ENCODE data around the gene KLHL29.

The KLHL29 gene

GRCh38 chr2:23617811-23618215 is 232.8 kb downstream of the KLHL29 start:
- Histone ChIP-seq H3K27me3 (ENCODE audit: control insufficient read depth, insufficient read depth, low read length) (no peaks in the 10 kb centered on the region), H3K4me1 (ENCODE audit: control insufficient read depth, insufficient read depth, low read length) (peaks cover 2% of the 10 kb centered on the region), H3K4me3 (ENCODE audit: low read depth, low read length) (no peak overlapping the region), H3K9me3 (ENCODE audit: control insufficient read depth, insufficient read depth, low read length) (no peaks in the 10 kb centered on the region), H3K9ac (ENCODE audit: low read depth, low read length) (no peak overlapping the region), H3K36me3 (ENCODE audit: control insufficient read depth, insufficient read depth, low read length) (no peaks in the 10 kb centered on the region)

DNA sequence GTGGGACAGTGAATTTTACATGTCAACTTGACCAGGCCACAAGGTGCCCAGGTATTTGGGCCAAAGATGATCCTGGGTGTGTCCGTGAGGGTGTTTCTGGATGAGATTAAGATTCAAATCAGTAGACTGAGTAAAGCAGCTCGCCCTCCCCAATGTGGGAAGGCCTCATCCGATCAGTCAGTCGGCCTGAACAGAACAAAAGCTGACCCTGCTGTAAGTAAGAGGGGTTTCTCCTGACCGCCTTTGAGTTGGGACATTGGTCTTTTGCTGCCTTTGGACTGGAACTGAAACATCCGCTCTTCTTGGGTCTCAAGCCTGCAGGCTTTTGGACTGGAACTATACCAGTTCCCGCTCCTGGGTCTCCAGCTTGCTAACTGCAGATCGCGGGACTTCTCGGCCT is 233.3 kb downstream of the KLHL29 start:
- Histone ChIP-seq H3K4me3 (ENCODE audit: low read depth, low read length) (no peak overlapping the region), H3K4me1 (ENCODE audit: control insufficient read depth, insufficient read depth, low read length) (peaks cover 2% of the 10 kb centered on the region), H3K9ac (ENCODE audit: low read depth, low read length) (no peak overlapping the region), H3K27me3 (ENCODE audit: control insufficient read depth, insufficient read depth, low read length) (no peaks in the 10 kb centered on the region), H3K36me3 (ENCODE audit: control insufficient read depth, insufficient read depth, low read length) (no peaks in the 10 kb centered on the region), H3K9me3 (ENCODE audit: control insufficient read depth, insufficient read depth, low read length) (no peaks in the 10 kb centered on the region)

- no peaks in the 10 kb centered on the region for H3K9me3 ChIP-seq (ENCODE audit: control insufficient read depth, insufficient read depth, low read length)
- peaks cover 2% of the 10 kb centered on the region for H3K4me1 ChIP-seq (ENCODE audit: control insufficient read depth, insufficient read depth, low read length)
- no peak overlapping the region for H3K4me3 ChIP-seq (ENCODE audit: low read depth, low read length)
- H3K36me3 ChIP-seq (ENCODE audit: control insufficient read depth, insufficient read depth, low read length) = no peaks in the 10 kb centered on the region
- H3K27me3 ChIP-seq (ENCODE audit: control insufficient read depth, insufficient read depth, low read length) = no peaks in the 10 kb centered on the region
- no peak overlapping the region for H3K9ac ChIP-seq (ENCODE audit: low read depth, low read length)
Observed at GRCh38 chr2:23618794-23619530, 234.0 kb downstream of the KLHL29 start.

GRCh38 chr2:23619941-23620340 is 235.0 kb downstream of the KLHL29 start:
- no peaks in the 10 kb centered on the region for H3K27me3 ChIP-seq (ENCODE audit: control insufficient read depth, insufficient read depth, low read length)
- no peaks in the 10 kb centered on the region for H3K36me3 ChIP-seq (ENCODE audit: control insufficient read depth, insufficient read depth, low read length)
- H3K9me3 ChIP-seq (ENCODE audit: control insufficient read depth, insufficient read depth, low read length) = no peaks in the 10 kb centered on the region
- no peak overlapping the region for H3K9ac ChIP-seq (ENCODE audit: low read depth, low read length)
- no peaks in the 10 kb centered on the region for H3K4me1 ChIP-seq (ENCODE audit: control insufficient read depth, insufficient read depth, low read length)
- H3K4me3 ChIP-seq (ENCODE audit: low read depth, low read length) = no peak overlapping the region

DNA sequence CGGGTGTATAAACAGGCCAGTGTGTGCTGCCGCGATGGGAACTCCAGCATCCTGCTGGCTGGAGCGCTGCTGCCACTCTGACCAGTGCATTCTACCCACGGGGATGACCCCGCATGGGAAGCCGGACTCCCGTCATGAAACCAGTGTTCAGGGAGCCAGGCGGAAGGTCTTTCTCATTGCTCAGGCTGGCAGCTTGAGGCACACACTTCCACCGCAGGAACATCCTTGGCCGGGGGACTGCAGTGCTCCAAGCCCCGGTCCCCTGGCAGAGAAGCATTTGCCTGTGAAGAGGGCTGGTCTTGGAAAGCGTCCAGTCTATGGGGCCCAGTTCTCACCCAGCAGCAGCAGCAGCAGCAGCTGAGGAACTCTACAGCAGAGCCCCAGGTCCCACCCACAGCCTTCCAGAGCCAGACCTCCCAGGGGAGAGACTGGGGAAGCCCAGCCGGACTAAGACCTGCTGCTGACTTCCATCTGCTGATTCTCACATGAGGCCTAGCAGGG is 235.9 kb downstream of the KLHL29 start:
- no peaks in the 10 kb centered on the region for H3K36me3 ChIP-seq (ENCODE audit: control insufficient read depth, insufficient read depth, low read length)
- no peaks in the 10 kb centered on the region for H3K4me1 ChIP-seq (ENCODE audit: control insufficient read depth, insufficient read depth, low read length)
- no peak overlapping the region for H3K4me3 ChIP-seq (ENCODE audit: low read depth, low read length)
- no peaks in the 10 kb centered on the region for H3K27me3 ChIP-seq (ENCODE audit: control insufficient read depth, insufficient read depth, low read length)
- no peaks in the 10 kb centered on the region for H3K9me3 ChIP-seq (ENCODE audit: control insufficient read depth, insufficient read depth, low read length)
- no peak overlapping the region for H3K9ac ChIP-seq (ENCODE audit: low read depth, low read length)

DNA sequence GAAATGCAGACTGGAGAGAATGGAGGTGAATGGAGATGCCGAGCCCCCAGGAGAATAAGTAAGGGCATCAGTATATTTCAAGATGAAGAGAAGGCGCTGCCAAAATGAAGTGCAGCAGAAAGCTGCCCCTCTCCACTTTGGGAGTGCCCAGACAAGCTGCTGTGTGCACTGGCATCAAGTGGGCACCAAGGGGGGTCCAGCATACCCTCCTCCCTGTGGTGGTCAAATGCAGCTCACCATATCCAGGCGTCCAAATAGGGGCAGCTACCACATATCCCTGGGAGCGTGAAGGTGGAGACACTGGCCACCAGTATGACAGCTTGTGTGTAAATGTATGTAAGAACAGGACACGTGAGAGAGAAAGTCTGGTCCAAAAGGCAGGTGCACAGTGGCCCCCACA is 236.6 kb downstream of the KLHL29 start:
- Histone ChIP-seq H3K9me3 (ENCODE audit: control insufficient read depth, insufficient read depth, low read length) (no peaks in the 10 kb centered on the region), H3K4me1 (ENCODE audit: control insufficient read depth, insufficient read depth, low read length) (no peaks in the 10 kb centered on the region), H3K4me3 (ENCODE audit: low read depth, low read length) (no peak overlapping the region), H3K9ac (ENCODE audit: low read depth, low read length) (no peak overlapping the region), H3K27me3 (ENCODE audit: control insufficient read depth, insufficient read depth, low read length) (no peaks in the 10 kb centered on the region), H3K36me3 (ENCODE audit: control insufficient read depth, insufficient read depth, low read length) (no peaks in the 10 kb centered on the region)

DNA sequence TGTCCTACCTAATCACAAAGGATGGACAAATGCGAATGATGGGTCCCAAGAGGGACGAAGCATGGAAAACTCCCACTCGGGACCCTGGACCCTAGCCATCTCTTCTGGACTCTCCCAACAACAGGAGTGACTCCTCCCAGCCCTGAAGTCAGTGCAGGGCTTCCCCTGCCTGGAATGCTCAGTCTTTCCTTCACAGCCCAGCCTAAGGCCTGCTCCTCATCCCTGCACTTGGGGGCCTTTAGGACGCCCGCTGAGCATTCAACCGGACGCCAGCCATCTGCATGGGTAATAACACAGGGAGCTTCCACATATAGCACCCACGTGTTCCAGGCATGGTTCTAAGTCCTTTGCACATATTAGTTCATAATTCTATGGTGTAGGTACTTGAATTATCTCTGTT is 237.5 kb downstream of the KLHL29 start:
- Histone ChIP-seq H3K4me3 (ENCODE audit: low read depth, low read length) (no peak overlapping the region), H3K36me3 (ENCODE audit: control insufficient read depth, insufficient read depth, low read length) (no peaks in the 10 kb centered on the region), H3K27me3 (ENCODE audit: control insufficient read depth, insufficient read depth, low read length) (no peaks in the 10 kb centered on the region), H3K9ac (ENCODE audit: low read depth, low read length) (no peak overlapping the region), H3K9me3 (ENCODE audit: control insufficient read depth, insufficient read depth, low read length) (no peaks in the 10 kb centered on the region), H3K4me1 (ENCODE audit: control insufficient read depth, insufficient read depth, low read length) (no peaks in the 10 kb centered on the region)

DNA sequence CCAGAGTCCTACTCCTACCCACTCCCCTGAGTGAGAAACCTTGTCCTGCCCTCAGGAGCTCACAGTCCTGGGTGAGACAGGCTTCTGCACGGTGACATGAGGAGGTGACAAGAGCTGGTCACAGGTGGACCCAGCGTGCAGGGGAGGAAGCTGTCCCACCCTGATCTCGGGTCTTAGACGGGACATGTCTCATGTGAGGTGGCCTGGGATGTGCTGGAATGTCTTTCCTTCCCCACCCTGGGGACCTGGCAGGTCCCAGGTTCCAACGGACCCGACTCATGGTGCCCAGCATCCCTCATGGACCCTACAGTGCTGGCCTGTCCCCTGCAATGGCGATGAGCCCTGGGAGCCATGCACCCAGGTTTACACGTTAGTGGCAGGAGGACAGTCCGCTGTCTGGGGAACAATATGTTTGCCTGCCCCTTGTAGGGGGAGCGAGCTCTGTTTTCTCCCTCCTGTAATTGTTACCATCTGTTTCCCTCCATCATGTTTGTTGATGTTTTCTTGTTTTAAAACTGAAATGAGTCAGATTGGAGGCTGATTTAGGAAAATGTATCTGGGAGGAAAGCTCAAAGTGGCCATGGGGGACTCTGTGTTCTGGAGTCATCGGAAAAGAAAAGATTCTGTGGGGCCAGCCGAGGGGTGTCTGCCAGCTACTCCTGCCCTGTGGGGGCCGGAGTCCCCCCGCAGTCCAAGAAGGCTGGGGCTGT is 238.1 kb downstream of the KLHL29 start:
- Histone ChIP-seq H3K4me1 (ENCODE audit: control insufficient read depth, insufficient read depth, low read length) (no peaks in the 10 kb centered on the region), H3K9me3 (ENCODE audit: control insufficient read depth, insufficient read depth, low read length) (no peaks in the 10 kb centered on the region)

GRCh38 chr2:23624378-23624777 is 239.4 kb downstream of the KLHL29 start:
- Histone ChIP-seq H3K4me3 (ENCODE audit: low read depth, low read length) (no peak overlapping the region), H3K4me1 (ENCODE audit: control insufficient read depth, insufficient read depth, low read length) (no peaks in the 10 kb centered on the region), H3K9me3 (ENCODE audit: control insufficient read depth, insufficient read depth, low read length) (no peaks in the 10 kb centered on the region), H3K27me3 (ENCODE audit: control insufficient read depth, insufficient read depth, low read length) (no peaks in the 10 kb centered on the region), H3K36me3 (ENCODE audit: control insufficient read depth, insufficient read depth, low read length) (no peaks in the 10 kb centered on the region), H3K9ac (ENCODE audit: low read depth, low read length) (no peak overlapping the region)

More for the DNA sequence above, 238.1 kb downstream of the KLHL29 start:
- no peak overlapping the region for H3K4me3 ChIP-seq (ENCODE audit: low read depth, low read length)
- H3K9ac ChIP-seq (ENCODE audit: low read depth, low read length) = no peak overlapping the region
- H3K36me3 ChIP-seq (ENCODE audit: control insufficient read depth, insufficient read depth, low read length) = no peaks in the 10 kb centered on the region
- no peaks in the 10 kb centered on the region for H3K27me3 ChIP-seq (ENCODE audit: control insufficient read depth, insufficient read depth, low read length)

GRCh38 chr2:23624915-23625314 is 239.9 kb downstream of the KLHL29 start:
- no peaks in the 10 kb centered on the region for H3K4me1 ChIP-seq (ENCODE audit: control insufficient read depth, insufficient read depth, low read length)
- no peaks in the 10 kb centered on the region for H3K36me3 ChIP-seq (ENCODE audit: control insufficient read depth, insufficient read depth, low read length)
- no peak overlapping the region for H3K4me3 ChIP-seq (ENCODE audit: low read depth, low read length)
- no peak overlapping the region for H3K9ac ChIP-seq (ENCODE audit: low read depth, low read length)
- no peaks in the 10 kb centered on the region for H3K9me3 ChIP-seq (ENCODE audit: control insufficient read depth, insufficient read depth, low read length)
- no peaks in the 10 kb centered on the region for H3K27me3 ChIP-seq (ENCODE audit: control insufficient read depth, insufficient read depth, low read length)

- Histone ChIP-seq H3K36me3 (ENCODE audit: control insufficient read depth, insufficient read depth, low read length) (no peaks in the 10 kb centered on the region), H3K9ac (ENCODE audit: low read depth, low read length) (no peak overlapping the region), H3K9me3 (ENCODE audit: control insufficient read depth, insufficient read depth, low read length) (no peaks in the 10 kb centered on the region), H3K4me1 (ENCODE audit: control insufficient read depth, insufficient read depth, low read length) (no peaks in the 10 kb centered on the region), H3K27me3 (ENCODE audit: control insufficient read depth, insufficient read depth, low read length) (no peaks in the 10 kb centered on the region), H3K4me3 (ENCODE audit: low read depth, low read length) (no peak overlapping the region)
Observed at GRCh38 chr2:23625726-23626125, 240.7 kb downstream of the KLHL29 start.

- no peaks in the 10 kb centered on the region for H3K4me1 ChIP-seq (ENCODE audit: control insufficient read depth, insufficient read depth, low read length)
- H3K36me3 ChIP-seq (ENCODE audit: control insufficient read depth, insufficient read depth, low read length) = no peaks in the 10 kb centered on the region
- no peaks in the 10 kb centered on the region for H3K9me3 ChIP-seq (ENCODE audit: control insufficient read depth, insufficient read depth, low read length)
- no peak overlapping the region for H3K9ac ChIP-seq (ENCODE audit: low read depth, low read length)
- H3K4me3 ChIP-seq (ENCODE audit: low read depth, low read length) = no peak overlapping the region
- no peaks in the 10 kb centered on the region for H3K27me3 ChIP-seq (ENCODE audit: control insufficient read depth, insufficient read depth, low read length)
Observed at GRCh38 chr2:23626701-23627230, 241.8 kb downstream of the KLHL29 start.
